Stimulated activated CD8-positive, alpha-beta memory T cell treated with anti-CD3 and anti-CD28 coated beads, Interleukin-7, amount 100 ng/mL, for 48 hours (primary cell): ENCODE data around the gene QSOX2.

ENCODE experiments used
- DNase-seq, 2 donors: peaks; one replicate each; pipeline ENCODE4 v3.0.0-alpha.2; 2020; ENCODE audit warnings: low read depth in 1 of 2; ENCODE audit errors: extremely low read depth in 1 of 2

QSOX2 gene

DNA sequence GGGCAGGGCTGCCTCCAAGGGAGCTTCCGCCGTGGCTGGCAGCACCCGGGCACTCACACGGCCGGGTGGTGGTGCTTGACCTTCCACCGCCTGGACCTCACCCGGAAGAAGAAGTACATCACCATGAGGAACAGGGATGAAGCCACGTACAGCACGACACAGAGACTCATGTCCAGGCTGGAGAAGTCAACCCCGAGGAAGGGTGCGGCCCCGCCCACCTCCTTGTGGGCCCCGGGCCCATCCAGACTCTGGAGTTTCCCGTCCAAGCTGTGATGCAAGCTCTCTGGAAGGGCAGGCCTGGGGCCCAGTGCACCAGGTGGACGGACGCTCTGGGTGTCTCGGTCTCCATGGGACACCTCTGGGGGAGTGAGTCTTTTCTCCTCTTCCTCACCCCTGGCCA lies 36.9 kb downstream of the QSOX2 start:
- no peak for DNase-seq

- no peak for DNase-seq
Observed at GRCh38 chr9:136207616-136208015, 38.0 kb downstream of the QSOX2 start.

DNA sequence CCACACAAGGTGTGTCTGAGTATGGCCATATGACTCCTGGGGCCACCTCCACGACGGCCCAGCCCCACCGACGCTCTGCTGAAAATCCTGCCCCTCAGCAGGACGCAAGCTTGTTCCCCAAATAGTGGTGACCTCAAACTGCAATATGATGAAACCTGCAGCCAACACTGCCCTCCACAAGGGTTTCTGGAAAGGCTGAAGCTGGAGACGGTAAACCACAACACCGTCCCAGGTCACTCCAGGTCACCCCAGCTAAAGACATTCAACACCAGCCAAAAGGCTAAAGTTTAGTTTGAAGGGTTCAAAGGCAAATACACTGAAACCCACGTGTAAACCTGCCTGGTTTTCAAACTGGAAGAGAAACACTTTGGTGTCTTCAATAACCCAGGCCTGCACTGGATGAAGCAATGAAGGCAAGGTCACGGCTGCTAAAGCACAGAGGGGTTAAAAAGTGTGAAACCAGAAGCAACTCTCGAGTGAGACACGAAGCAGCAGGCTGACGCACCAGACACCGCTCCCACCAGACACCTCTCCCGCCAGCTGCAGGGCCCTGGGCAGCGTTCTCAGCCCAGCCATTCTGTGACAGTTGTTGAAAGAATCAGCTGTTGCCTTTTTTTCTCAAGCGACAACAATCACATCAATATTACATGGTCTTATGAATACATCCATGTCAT lies 38.9 kb downstream of the QSOX2 start:
- no peak for DNase-seq

DNA sequence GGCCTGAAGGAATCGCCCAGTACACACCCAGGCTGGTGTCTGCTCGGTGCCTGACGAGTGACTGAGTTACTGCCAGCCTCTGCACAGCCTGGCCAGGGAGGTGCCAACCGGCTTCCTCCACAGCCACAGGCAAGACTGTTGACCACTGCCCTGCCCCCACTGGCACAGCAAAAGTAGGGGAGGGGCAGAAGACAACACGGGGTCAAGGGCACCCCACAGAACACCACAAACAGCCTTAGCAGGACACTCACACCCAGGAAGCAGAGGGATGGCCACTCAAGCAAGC lies 40.0 kb downstream of the QSOX2 start:
- no peak for DNase-seq

DNA sequence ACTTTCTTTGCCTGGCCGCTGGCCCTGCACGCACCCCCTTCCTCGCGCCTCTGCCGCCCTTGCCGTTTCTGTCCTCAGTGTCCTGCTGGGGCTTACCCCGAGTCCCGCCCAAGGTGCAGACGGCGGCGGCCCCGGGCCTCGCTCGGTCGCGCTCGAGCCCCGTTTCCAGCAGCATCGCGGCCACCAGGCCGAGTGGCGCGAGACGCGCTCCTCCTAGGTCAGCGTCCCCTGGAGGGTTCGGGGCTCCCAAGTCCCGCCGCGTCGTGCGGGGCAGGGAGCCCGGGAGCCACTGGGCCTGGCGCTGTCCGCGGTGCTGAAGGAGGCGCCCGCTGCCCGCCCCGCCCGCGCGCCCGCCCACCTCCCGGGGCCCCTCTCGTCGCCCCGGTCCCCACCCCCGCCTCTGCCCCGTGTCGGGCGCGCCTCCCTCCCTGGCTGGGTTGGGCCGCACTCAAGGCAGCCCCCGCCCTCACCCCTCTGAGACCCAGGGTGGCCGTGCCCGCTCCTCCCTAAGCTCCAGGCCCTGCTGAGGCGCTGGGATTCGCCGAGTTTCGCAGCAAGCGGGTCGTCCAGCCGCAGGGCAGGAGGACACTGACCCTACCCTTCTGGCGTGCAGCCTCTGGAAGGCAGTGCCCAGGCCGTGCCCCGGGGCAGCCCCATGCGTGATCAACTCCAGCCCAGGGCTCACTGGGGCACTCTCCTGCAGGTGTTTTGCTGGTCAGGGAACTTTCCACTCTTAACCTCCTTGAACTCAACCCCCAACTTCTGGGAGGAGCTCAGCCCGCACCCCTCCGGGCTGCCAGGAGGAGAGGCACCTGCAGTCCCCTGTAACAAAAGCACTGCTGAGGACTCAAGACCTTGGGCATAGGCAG lies 40.5 kb downstream of the QSOX2 start, which contains the start of gene LHX3:
Gene LHX3 (minus strand): TSS at position 291 of the 869 bp plus-strand sequence. CDS start 116 bp downstream, at position 175.
- no peak for DNase-seq

GRCh38 chr9:136204145-136204805 lies 41.3 kb downstream of the QSOX2 start:
- DNase-seq, result no peak

GRCh38 chr9:136203408-136204144 lies 42.0 kb downstream of the QSOX2 start:
- no peak for DNase-seq

- DNase-seq, result no peak
Observed at GRCh38 chr9:136202454-136203407, 42.9 kb downstream of the QSOX2 start.

DNA sequence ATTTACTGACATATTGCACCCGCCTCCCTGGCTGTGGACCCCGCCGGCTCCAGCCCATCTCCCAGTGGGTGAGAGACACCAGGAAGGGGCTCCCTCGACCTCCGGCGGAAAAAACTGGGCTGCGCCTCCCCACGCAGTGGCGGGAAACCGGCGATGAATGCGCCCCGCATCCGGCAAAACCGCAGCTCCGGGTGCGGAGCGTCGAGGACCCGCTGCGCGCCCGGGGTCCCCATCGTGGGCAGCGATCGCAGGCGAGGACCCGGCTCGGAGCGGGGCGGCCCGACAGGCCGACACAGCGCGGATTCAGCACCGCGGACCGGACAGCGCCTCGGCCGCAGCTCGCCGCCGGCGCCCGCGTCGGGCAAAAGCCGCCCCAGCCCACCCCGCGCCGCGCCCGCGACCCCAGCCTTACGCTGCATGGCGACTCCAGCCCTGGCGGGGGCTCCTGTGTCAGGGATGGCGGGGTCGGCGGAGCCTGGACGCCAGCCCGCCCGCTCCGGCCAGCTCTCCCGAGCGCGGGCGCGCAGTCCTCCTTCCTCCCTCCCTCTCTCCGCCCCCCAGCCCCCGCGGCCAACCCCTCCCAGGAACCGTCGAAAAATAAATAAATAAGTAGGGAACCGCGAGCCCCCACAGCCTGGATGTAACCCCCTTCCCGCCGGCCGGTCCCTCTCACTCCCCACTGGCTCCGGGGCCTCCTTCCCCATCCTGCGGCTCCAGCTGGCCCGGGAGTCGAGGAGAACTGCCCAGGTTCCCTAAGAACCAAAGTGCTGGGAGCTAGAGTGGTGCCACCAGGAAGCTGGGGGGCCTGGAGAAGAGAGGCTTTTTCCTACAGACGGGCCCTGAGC lies 43.8 kb downstream of the QSOX2 start:
- no peak for DNase-seq

DNA sequence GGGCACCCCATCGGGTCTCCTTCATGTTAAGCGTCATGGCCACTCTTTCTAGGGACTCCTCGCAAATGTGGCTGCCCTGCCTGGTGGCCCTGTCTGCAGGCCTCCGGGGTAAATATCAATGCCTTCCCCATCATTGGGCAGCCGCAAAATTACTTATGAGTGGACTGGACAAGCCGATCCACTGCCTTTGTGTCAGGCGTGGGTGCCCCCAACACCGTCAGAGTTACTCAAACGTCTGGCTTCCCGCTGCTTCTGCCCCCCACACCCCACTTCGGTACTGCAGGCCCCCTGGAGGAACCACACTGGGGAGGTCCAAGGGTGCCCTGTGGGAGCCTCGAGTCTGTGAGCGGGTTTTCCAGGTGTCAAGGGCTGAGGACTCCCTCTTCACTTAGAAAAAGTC lies 44.4 kb downstream of the QSOX2 start:
- no peak for DNase-seq

DNA sequence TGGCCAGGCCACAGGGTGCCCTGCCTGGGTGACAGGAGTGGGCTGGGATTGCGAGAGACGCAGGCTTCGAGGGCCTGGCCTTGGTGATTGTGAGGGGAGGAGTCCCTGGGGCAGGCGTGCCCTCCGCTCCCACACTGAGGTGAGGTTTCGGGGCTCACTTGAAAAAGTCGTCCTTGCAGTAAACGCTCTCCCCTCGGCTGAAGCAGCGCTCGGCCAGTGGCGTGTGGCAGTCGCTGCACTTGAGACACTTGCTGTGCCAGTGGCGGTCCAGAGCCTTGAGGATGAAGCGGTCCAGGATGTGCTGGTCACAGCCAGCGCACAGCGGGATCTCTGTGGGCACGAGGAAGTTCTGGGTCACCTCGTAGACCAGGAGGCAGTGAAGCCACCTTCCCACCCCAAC lies 45.2 kb downstream of the QSOX2 start:
- DNase-seq, result no peak

DNA sequence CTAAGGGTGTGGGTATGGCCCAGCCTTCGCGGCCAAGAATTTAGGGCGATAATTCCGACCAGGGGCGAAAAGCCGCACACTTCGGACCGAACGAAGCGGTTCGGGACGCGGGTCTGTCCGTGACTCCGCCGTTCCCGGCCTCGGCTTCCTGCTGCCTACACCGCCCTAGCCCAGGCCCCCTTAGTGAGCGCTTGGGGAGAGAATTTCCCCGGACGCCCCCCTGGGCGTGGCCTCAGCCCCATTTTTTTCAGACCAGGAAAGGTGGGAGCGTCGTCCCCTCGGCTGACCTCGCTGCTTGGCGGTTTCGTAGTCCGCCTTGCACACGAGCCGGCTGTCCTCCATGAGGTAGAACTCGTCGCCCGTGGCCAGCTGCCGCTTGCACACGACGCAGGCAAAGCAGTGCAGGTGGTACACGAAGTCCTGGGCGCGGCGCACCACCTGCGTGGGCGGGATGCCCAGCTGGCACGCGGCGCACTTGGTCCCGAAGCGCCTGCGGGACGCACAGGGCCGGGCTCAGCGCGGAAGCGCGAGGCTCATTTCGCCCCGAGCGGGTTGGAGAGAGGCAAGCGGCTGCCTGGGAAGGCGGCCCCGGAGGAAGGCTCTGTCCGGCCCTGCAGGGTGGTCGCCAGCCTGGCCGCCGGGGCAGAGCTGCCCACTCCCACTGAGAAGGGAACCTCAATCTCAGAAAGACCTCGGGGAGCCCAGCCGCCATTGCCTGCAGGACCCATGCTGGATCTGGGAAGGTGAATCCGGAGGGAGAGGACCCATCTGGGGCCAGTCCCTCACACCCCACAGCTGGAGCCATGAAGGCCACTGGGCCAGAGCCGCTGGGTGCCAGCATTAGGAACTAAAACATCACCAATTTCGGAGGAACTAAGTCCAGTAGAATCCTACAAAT lies 46.0 kb downstream of the QSOX2 start:
- no peak for DNase-seq

GRCh38 chr9:136198605-136199083 lies 47.0 kb downstream of the QSOX2 start:
- no peak for DNase-seq

- no peak for DNase-seq
Observed at GRCh38 chr9:136197930-136198604, 47.5 kb downstream of the QSOX2 start.

DNA sequence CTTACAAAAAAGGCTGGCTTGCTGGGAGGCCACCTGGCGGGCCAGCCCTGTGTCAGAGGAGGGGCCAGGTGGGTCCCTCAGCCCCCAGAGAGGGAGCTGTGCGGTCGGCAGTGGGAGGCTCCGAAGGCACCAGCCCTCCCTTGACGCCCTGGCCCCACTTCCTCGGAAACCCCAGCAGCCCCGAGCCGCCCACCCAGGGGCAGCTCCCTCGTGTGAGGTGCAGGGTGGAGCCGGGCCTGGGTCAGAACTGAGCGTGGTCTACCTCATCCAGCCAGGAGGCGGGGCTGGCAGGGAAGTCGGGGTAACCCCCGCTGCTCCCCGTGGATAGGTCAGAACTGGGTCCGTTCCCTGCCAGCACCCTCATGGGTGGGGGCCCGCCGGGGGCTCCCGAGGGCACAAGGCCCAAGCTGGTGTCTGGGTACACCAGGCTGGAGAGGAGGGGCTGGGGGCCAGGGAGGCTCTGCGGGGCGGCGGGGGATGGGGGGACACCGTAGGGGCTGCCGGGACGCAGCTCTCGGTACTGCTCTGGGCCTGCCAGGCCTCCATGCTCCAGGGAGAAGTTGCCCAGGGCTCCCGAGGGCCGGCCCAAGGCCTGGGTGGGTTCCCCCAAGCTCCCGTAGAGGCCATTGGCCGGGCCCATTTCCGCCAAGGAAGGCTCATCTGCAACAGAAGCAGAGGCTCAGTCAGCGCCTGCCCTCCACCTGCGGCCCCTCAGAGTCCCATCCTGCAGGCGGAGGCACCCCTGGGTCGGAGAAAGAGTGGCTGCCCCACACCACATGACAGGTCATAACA lies 48.3 kb downstream of the QSOX2 start:
- DNase-seq, result no peak

DNA sequence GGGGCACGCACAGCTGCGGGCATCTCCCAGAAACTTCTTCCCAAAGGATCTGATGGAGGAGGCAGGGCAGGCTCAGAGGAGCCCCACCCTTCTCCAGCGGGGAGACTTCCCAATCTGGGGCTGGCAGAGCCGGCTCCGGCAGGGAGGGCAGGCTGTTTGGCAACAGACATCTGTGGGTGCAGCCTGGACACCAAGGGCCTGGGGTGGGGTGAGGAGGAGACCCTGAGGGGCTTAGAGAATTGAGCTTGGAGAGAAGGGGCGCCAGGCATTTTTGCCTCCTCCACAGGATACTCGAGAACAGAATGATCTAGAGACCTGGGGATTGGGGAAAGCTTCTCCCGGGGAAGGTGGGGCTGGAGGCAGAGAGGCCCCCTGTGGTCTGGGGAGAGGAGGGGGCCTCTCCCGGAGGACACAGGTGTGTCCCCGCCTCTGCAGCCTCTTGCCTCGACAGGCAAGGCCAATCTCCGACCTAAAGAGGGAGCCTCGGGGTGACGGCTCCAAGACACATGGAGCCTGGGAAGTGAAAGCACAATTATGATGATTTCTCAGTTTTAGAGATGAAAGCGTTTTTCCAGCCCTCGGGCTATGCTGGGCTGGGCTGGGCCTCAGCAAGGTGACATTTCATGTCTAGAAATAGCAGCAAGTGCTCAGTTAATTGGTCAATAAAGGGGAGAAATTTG lies 49.1 kb downstream of the QSOX2 start:
- DNase-seq, result no peak
